Activated CD8-positive, alpha-beta memory T cell treated with anti-CD3 and anti-CD28 coated beads for 24 hours (primary cell): ENCODE data around the gene KRT33B.
A peak's percentile ranks its signal among the peaks of the same experiment; 100 is the strongest.
"Not testable (repeated sequence)": the region's sequence is repeated elsewhere in the genome, so short reads cannot be mapped to it uniquely, and the experiment has no call there.

ENCODE experiments used
- DNase-seq: peaks from one replicate; pipeline ENCODE4 v3.0.0-alpha.2; 2020

KRT33B gene

GRCh38 chr17:41369713-41370112 is at the start of gene KRT33B:
Gene KRT33B, minus strand, starts transcription at chr17:41369813. Its CDS starts 63 bp downstream, at chr17:41369750.
- no peak for DNase-seq

- DNase-seq: no peak
These were observed 48.7 kb upstream of the KRT33B start for GRCh38 chr17:41418116-41418860.

- no peak for DNase-seq
These were observed 48.0 kb upstream of the KRT33B start for GRCh38 chr17:41417576-41418015.

- DNase-seq: no peak
These were observed 47.5 kb upstream of the KRT33B start for GRCh38 chr17:41417127-41417526.

GRCh38 chr17:41416479-41416878 is 46.9 kb upstream of the KRT33B start:
- no peak for DNase-seq

GRCh38 chr17:41415833-41416335 is 46.3 kb upstream of the KRT33B start:
- no peak for DNase-seq

GRCh38 chr17:41415411-41415810 is 45.8 kb upstream of the KRT33B start:
- DNase-seq: no peak

GRCh38 chr17:41413982-41414381 is 44.4 kb upstream of the KRT33B start:
- DNase-seq: no peak

GRCh38 chr17:41413353-41413957 is 43.8 kb upstream of the KRT33B start:
- DNase-seq: no peak

GRCh38 chr17:41411072-41411840 is 41.6 kb upstream of the KRT33B start:
- DNase-seq: no peak

GRCh38 chr17:41407226-41407625 is 37.6 kb upstream of the KRT33B start:
- DNase-seq: no peak

GRCh38 chr17:41406205-41406604 is 36.6 kb upstream of the KRT33B start:
- no peak for DNase-seq

- peak; percentile 61 for DNase-seq
These were observed 34.5 kb upstream of the KRT33B start for GRCh38 chr17:41404024-41404671.

- DNase-seq: no peak
These were observed 33.9 kb upstream of the KRT33B start for GRCh38 chr17:41403404-41404023.

GRCh38 chr17:41402161-41402560 is 32.5 kb upstream of the KRT33B start:
- DNase-seq: no peak

- no peak for DNase-seq
These were observed 27.5 kb upstream of the KRT33B start, which contains the start of gene KRT31 for GRCh38 chr17:41396996-41397660. Gene KRT31, minus strand, starts transcription at chr17:41397608. Its CDS starts 69 bp downstream, at chr17:41397539.

GRCh38 chr17:41396340-41396739 is 26.7 kb upstream of the KRT33B start:
- DNase-seq: no peak

- DNase-seq: no peak
These were observed 26.0 kb upstream of the KRT33B start for GRCh38 chr17:41395611-41396010.

- not testable (repeated sequence) for DNase-seq
These were observed 25.4 kb upstream of the KRT33B start for GRCh38 chr17:41395044-41395443.

GRCh38 chr17:41394254-41394996 is 24.8 kb upstream of the KRT33B start:
- DNase-seq: no peak

- DNase-seq: no peak
These were observed 24.2 kb upstream of the KRT33B start for GRCh38 chr17:41393826-41394225.
